Stimulated activated CD8-positive, alpha-beta memory T cell treated with anti-CD3 and anti-CD28 coated beads, Interleukin-7, amount 100 ng/mL, for 4 hours (primary cell): ENCODE data around the gene SDHB.

ENCODE experiments used
- DNase-seq, 2 donors: peaks; one replicate each; pipeline ENCODE4 v3.0.0-alpha.2; 2020; ENCODE audit warnings: low read depth in 2 of 2

SDHB gene

GRCh38 chr1:17053685-17054410 is at the start of gene SDHB:
SDHB (minus strand) TSS chr1:17054032; CDS start chr1:17054019, 13 bp downstream.
- peak; percentile 97 to 98 for DNase-seq

GRCh38 chr1:17102232-17102631 is 48.4 kb upstream of the SDHB start:
- DNase-seq, result no peak

GRCh38 chr1:17101261-17101660 is 47.4 kb upstream of the SDHB start:
- no peak for DNase-seq

GRCh38 chr1:17099616-17100340 is 45.9 kb upstream of the SDHB start:
- no peak for DNase-seq

- DNase-seq, result no peak
Measured at GRCh38 chr1:17098446-17099317, 44.9 kb upstream of the SDHB start.

- DNase-seq, result no peak
Measured at GRCh38 chr1:17097787-17098186, 44.0 kb upstream of the SDHB start.

- DNase-seq, result no peak
Measured at GRCh38 chr1:17097147-17097546, 43.3 kb upstream of the SDHB start.

- no peak for DNase-seq
Measured at GRCh38 chr1:17096584-17096983, 42.8 kb upstream of the SDHB start.

- no peak for DNase-seq
Measured at GRCh38 chr1:17095141-17095540, 41.3 kb upstream of the SDHB start.

- DNase-seq, result no peak
Measured at GRCh38 chr1:17094664-17095063, 40.8 kb upstream of the SDHB start.

GRCh38 chr1:17093822-17094393 is 40.1 kb upstream of the SDHB start:
- DNase-seq, result no peak

- DNase-seq, result no peak
Measured at GRCh38 chr1:17091252-17091651, 37.4 kb upstream of the SDHB start.

- DNase-seq, result no peak
Measured at GRCh38 chr1:17089506-17089905, 35.7 kb upstream of the SDHB start.

GRCh38 chr1:17086751-17087150 is 32.9 kb upstream of the SDHB start:
- no peak for DNase-seq

GRCh38 chr1:17084787-17085186 is 31.0 kb upstream of the SDHB start:
- DNase-seq, result no peak

GRCh38 chr1:17082761-17083160 is 28.9 kb upstream of the SDHB start:
- DNase-seq, result no peak

GRCh38 chr1:17081439-17081838 is 27.6 kb upstream of the SDHB start:
- no peak for DNase-seq

- DNase-seq, result no peak
Measured at GRCh38 chr1:17080880-17081279, 27.0 kb upstream of the SDHB start.

GRCh38 chr1:17080085-17080759 is 26.4 kb upstream of the SDHB start:
- no peak for DNase-seq

- no peak for DNase-seq
Measured at GRCh38 chr1:17078991-17079868, 25.4 kb upstream of the SDHB start.
